Measurements from ENCODE around the gene MYMK. TPM values are rescaled to one million over a fixed set of nuclear protein-coding genes. Genes with fewer than 3 reads are reported as not detected.
A peak's percentile ranks its signal among the peaks of the same experiment; 100 is the strongest.

Gene MYMK
- total RNA-seq, 4 donors from 2014 or later, result not detected

- intact Hi-C loops (cut with DNase I; ENCODE audit: low total_unique reads), result no loop called here
- no peak for TF ChIP-seq POLR2A (IDR thresholded peaks at IDR 0.05)
- TF ChIP-seq, protein P1, sequence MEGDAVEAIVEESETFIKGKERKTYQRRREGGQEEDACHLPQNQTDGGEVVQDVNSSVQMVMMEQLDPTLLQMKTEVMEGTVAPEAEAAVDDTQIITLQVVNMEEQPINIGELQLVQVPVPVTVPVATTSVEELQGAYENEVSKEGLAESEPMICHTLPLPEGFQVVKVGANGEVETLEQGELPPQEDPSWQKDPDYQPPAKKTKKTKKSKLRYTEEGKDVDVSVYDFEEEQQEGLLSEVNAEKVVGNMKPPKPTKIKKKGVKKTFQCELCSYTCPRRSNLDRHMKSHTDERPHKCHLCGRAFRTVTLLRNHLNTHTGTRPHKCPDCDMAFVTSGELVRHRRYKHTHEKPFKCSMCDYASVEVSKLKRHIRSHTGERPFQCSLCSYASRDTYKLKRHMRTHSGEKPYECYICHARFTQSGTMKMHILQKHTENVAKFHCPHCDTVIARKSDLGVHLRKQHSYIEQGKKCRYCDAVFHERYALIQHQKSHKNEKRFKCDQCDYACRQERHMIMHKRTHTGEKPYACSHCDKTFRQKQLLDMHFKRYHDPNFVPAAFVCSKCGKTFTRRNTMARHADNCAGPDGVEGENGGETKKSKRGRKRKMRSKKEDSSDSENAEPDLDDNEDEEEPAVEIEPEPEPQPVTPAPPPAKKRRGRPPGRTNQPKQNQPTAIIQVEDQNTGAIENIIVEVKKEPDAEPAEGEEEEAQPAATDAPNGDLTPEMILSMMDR (IDR thresholded peaks at IDR 0.05), result no peak
- no peak for DNase-seq
- no peaks in the 10 kb centered on the region for H3K36me3 ChIP-seq
- no peak overlapping the region for H3K27ac ChIP-seq
- no peaks in the 10 kb centered on the region for H3K9me3 ChIP-seq
- H3K27me3 ChIP-seq, result no peaks in the 10 kb centered on the region
- peaks cover 0 to 18% of the 10 kb centered on the region in 2 donors for H3K4me1 ChIP-seq
- no peak overlapping the region for H3K4me3 ChIP-seq
Measured at GRCh38 chr9:133508046-133508445, 16.7 kb downstream of the MYMK start.

DNA sequence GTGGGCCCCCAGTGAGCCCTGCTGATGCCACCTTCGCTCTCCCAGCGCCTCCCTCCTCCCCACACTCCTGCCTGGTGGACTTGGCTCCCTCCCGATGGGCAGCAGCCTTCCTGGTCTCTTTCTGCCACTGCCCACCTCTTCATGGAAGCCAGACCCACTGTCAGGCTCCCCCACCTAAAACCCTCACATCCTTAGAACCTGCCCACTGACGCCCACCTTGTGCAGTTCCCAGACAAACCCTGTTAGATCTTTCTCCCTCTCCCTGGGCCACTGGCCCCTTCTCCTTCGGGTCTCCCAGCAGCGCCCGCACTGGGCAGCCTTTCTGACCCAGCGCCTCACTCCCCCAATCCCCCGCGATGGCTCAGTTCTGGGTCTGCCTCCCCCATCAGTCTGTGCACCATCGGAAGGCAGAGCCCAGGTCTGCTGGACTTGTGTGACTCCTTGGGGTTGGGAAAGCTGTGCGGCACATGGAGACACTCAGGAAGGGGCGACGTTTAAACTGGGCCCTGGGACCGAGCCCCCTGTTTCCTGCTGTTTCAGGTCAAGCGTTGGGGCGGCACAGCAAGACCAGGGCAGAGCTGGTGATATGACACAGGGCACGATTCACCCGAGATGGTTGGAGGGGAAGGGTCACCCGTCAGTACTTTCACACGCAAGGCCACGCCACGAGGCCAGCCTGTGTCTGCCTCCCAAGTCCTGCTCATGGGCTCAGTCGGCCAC lies 17.4 kb downstream of the MYMK start:
- intact Hi-C loops (cut with DNase I; ENCODE audit: low total_unique reads), result no loop called here
- no peak for DNase-seq
- no peak overlapping the region for H3K4me3 ChIP-seq
- H3K9me3 ChIP-seq, result peaks cover 0 to 5% of the 10 kb centered on the region in 2 donors
- H3K36me3 ChIP-seq, result no peaks in the 10 kb centered on the region
- H3K27ac ChIP-seq, result no peak overlapping the region
- peaks cover 0 to 18% of the 10 kb centered on the region in 2 donors for H3K4me1 ChIP-seq
- TF ChIP-seq, protein P1 (IDR thresholded peaks at IDR 0.05), result no peak
- TF ChIP-seq POLR2A (IDR thresholded peaks at IDR 0.05), result no peak
- no peaks in the 10 kb centered on the region for H3K27me3 ChIP-seq

DNA sequence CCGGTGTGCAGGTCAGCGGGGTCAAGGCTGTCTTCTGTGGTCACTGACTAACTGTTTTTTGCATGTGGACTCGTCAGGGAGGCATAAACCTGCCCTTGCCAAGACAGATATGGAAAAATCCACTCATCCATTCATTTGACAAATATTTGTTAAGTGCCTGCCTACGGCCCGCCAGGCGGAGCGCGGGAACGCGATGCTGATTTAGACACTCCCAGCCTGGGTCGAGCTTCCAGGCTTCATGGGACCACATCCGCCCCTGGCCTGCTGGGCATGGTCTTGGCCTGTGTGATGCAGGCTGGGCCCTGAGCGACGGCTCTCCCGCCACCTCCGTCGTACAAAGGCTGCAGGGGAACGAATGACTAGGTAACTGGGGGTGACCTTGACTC lies 18.1 kb downstream of the MYMK start:
- Histone ChIP-seq H3K4me3 (no peak overlapping the region), H3K36me3 (no peaks in the 10 kb centered on the region), H3K27me3 (no peaks in the 10 kb centered on the region), H3K27ac (no peak overlapping the region), H3K9me3 (peaks cover 0 to 12% of the 10 kb centered on the region in 2 donors), H3K4me1 (peaks cover 0 to 18% of the 10 kb centered on the region in 2 donors)
- TF ChIP-seq POLR2A (IDR thresholded peaks at IDR 0.05), result no peak
- TF ChIP-seq, protein P1 (IDR thresholded peaks at IDR 0.05), result no peak
- DNase-seq, result peak in 1 of 2 donors; percentile 43
- intact Hi-C loops (cut with DNase I; ENCODE audit: low total_unique reads), result no loop called here

- H3K27me3 ChIP-seq, result no peaks in the 10 kb centered on the region
- H3K4me3 ChIP-seq, result no peak overlapping the region
- no peak for TF ChIP-seq POLR2A (IDR thresholded peaks at IDR 0.05)
- TF ChIP-seq, protein P1 (IDR thresholded peaks at IDR 0.05), result no peak
- peaks cover 0 to 18% of the 10 kb centered on the region in 2 donors for H3K4me1 ChIP-seq
- peak overlapping the region in 1 of 2 donors; percentile 21 for H3K27ac ChIP-seq
- intact Hi-C loops (cut with DNase I; ENCODE audit: low total_unique reads), result no loop called here
- peak; percentile 41 to 69 for DNase-seq
- peaks cover 0 to 12% of the 10 kb centered on the region in 2 donors for H3K9me3 ChIP-seq
- no peaks in the 10 kb centered on the region for H3K36me3 ChIP-seq
Measured at GRCh38 chr9:133505901-133506652, 18.7 kb downstream of the MYMK start.

Measured in uterus (tissue), 4 donors.